ENCODE results near the gene IGFLR1. TPM values are rescaled to one million over a fixed set of nuclear protein-coding genes. Genes with fewer than 3 reads are reported as not detected.

IGFLR1 gene
- total RNA-seq, 1 donor from 2014 or later: 2.4 TPM

GRCh38 chr19:35719402-35720162, 22.7 kb downstream of the IGFLR1 start:
- H3K9me3 ChIP-seq (ENCODE audit: insufficient read depth, low read depth, low read length): no peaks in the 10 kb centered on the region
- peaks cover 41% of the 10 kb centered on the region for H3K79me2 ChIP-seq (ENCODE audit: insufficient read depth, low read length)
- Mint-ChIP-seq H3K4me3 (ENCODE audit: unreplicated experiment) (peak overlapping the region; percentile 93), H3K36me3 (ENCODE audit: low read depth, unreplicated experiment) (peaks cover 6% of the 10 kb centered on the region), H3K9me3 (ENCODE audit: unreplicated experiment) (no peaks in the 10 kb centered on the region), H3K27ac (ENCODE audit: unreplicated experiment) (peak overlapping the region; percentile 87), H3K4me1 (ENCODE audit: low read depth, unreplicated experiment) (peaks cover 6% of the 10 kb centered on the region), H3K27me3 (ENCODE audit: low read depth, unreplicated experiment) (no peaks in the 10 kb centered on the region)
- H3K4me3 ChIP-seq (ENCODE audit: insufficient read depth, low read depth, low read length): peak overlapping the region; percentile 69
- H3K4me2 ChIP-seq (ENCODE audit: low read length): peak overlapping the region; percentile 97
- peak overlapping the region; percentile 87 for H3K9ac ChIP-seq (ENCODE audit: low read length)
- DNase-seq (ENCODE audit: low read depth) (no peak), FAIRE-seq (no peak)
- H3K27me3 ChIP-seq (ENCODE audit: insufficient read depth, low read length): no peaks in the 10 kb centered on the region
- peaks cover 56% of the 10 kb centered on the region for H4K20me1 ChIP-seq (ENCODE audit: insufficient read depth, low read length)
- TF ChIP-seq EZH2 (IDR thresholded peaks at IDR 0.05; ENCODE audit: insufficient read depth, low read length) (no peak), CTCF (IDR thresholded peaks at IDR 0.05; ENCODE audit: insufficient read depth, low read depth, low read length) (no peak)
- no peak overlapping the region for H2AFZ ChIP-seq (ENCODE audit: low read depth, low read length)
- H3K36me3 ChIP-seq (ENCODE audit: insufficient read depth, low read length): peaks cover 4% of the 10 kb centered on the region
- H3K4me1 ChIP-seq (ENCODE audit: insufficient read depth, low read length): peaks cover 18% of the 10 kb centered on the region
- no peak overlapping the region for H3K27ac ChIP-seq (ENCODE audit: low read depth, low read length)

- H3K4me3 ChIP-seq (ENCODE audit: insufficient read depth, low read depth, low read length): peak overlapping the region; percentile 69
- no peaks in the 10 kb centered on the region for H3K9me3 Mint-ChIP-seq (ENCODE audit: unreplicated experiment)
- no peaks in the 10 kb centered on the region for H3K9me3 ChIP-seq (ENCODE audit: insufficient read depth, low read depth, low read length)
- peaks cover 46% of the 10 kb centered on the region for H4K20me1 ChIP-seq (ENCODE audit: insufficient read depth, low read length)
- peak overlapping the region; percentile 42 for H3K27ac ChIP-seq (ENCODE audit: low read depth, low read length)
- H3K36me3 ChIP-seq (ENCODE audit: insufficient read depth, low read length): peaks cover 4% of the 10 kb centered on the region
- peaks cover 6% of the 10 kb centered on the region for H3K4me1 Mint-ChIP-seq (ENCODE audit: low read depth, unreplicated experiment)
- peaks cover 18% of the 10 kb centered on the region for H3K4me1 ChIP-seq (ENCODE audit: insufficient read depth, low read length)
- no peak for TF ChIP-seq EZH2 (IDR thresholded peaks at IDR 0.05; ENCODE audit: insufficient read depth, low read length)
- TF ChIP-seq CTCF (IDR thresholded peaks at IDR 0.05; ENCODE audit: insufficient read depth, low read depth, low read length): no peak
- H3K79me2 ChIP-seq (ENCODE audit: insufficient read depth, low read length): peaks cover 41% of the 10 kb centered on the region
- FAIRE-seq: no peak
- H3K36me3 Mint-ChIP-seq (ENCODE audit: low read depth, unreplicated experiment): peaks cover 6% of the 10 kb centered on the region
- H3K4me2 ChIP-seq (ENCODE audit: low read length): peak overlapping the region; percentile 97
- DNase-seq (ENCODE audit: low read depth): no peak
- peaks cover 2% of the 10 kb centered on the region for H3K27me3 ChIP-seq (ENCODE audit: insufficient read depth, low read length)
- H2AFZ ChIP-seq (ENCODE audit: low read depth, low read length): no peak overlapping the region
- peak overlapping the region; percentile 87 for H3K27ac Mint-ChIP-seq (ENCODE audit: unreplicated experiment)
- peaks cover 3% of the 10 kb centered on the region for H3K27me3 Mint-ChIP-seq (ENCODE audit: low read depth, unreplicated experiment)
- peak overlapping the region; percentile 93 for H3K4me3 Mint-ChIP-seq (ENCODE audit: unreplicated experiment)
- peak overlapping the region; percentile 87 for H3K9ac ChIP-seq (ENCODE audit: low read length)
Observed at GRCh38 chr19:35718345-35719041, 23.8 kb downstream of the IGFLR1 start.

Data from astrocyte (in vitro differentiated cells and primary cell).